Testis (tissue), 2 donors: ENCODE data around the gene C7orf57.

Experiments
- CTCF ChIP-seq, 3 experiments: fragments of 450-650 bp in 2 of 3; fragments of 200-600 bp in 1 of 3; sonication (generic) in 1 of 3; IDR thresholded peaks; one replicate each; pipeline ENCODE4 v1.5.1; 2016 to 2019; ENCODE audit warnings: antibody characterized with exemption in 3 of 3, mild to moderate bottlenecking in 2 of 3, moderate library complexity in 1 of 3
- POLR2A ChIP-seq: fragments of 450-650 bp; IDR thresholded peaks from one replicate; pipeline ENCODE4 v1.6.1; 2017; ENCODE audit warnings: antibody characterized with exemption, mild to moderate bottlenecking, moderate library complexity

- TF ChIP-seq POLR2A, result no peak
- peak; percentile 95 to 99 (median 97) for TF ChIP-seq CTCF (IDR thresholded peaks at IDR 0.05)
Observed at GRCh38 chr7:48109848-48110663, 74.7 kb downstream of the C7orf57 start.
